Osteoblast (primary cell): Measurements from ENCODE around the gene RNF44. TPM values are rescaled to one million over a fixed set of nuclear protein-coding genes. Genes with fewer than 3 reads are reported as not detected.

Source experiments
- DNase-seq: peaks from one replicate; pipeline ENCODE4 v3.0.0; 2011; ENCODE audit warnings: low spot score, mixed read lengths; ENCODE audit not compliant: insufficient read length; ENCODE audit errors: missing footprints
- H2AFZ ChIP-seq: 2 replicates; pipeline ENCODE4 v1.6.0; 2011; ENCODE audit warnings: mild to moderate bottlenecking, low read length
- H3K27ac ChIP-seq: 2 replicates; pipeline ENCODE4 v1.5.1; 2011; ENCODE audit warnings: mild to moderate bottlenecking, low read depth, low read length, moderate library complexity
- H3K27me3 ChIP-seq: 2 replicates; pipeline ENCODE4 v1.6.0; 2012; ENCODE audit warnings: mild to moderate bottlenecking, control low read depth, inconsistent platforms, low read length, moderate library complexity; ENCODE audit not compliant: insufficient read depth
- H3K36me3 ChIP-seq: 2 replicates; pipeline ENCODE4 v1.5.1; 2011; ENCODE audit warnings: mild to moderate bottlenecking, low read length, control low read depth, moderate library complexity; ENCODE audit not compliant: insufficient read depth
- H3K4me1 ChIP-seq: 2 replicates; pipeline ENCODE4 v1.5.1; 2011; ENCODE audit warnings: mild to moderate bottlenecking, low read length, control low read depth, moderate library complexity; ENCODE audit not compliant: insufficient read depth
- H3K4me2 ChIP-seq: 2 replicates; pipeline ENCODE4 v1.6.0; 2011; ENCODE audit warnings: mild to moderate bottlenecking, low read length; ENCODE audit not compliant: insufficient read depth
- H3K4me3 ChIP-seq: fragments of 200-600 bp; sonication (generic); 3 replicates; pipeline ENCODE4 v1.5.1; 2012; ENCODE audit warnings: mild to moderate bottlenecking, low read length, inconsistent platforms; ENCODE audit not compliant: insufficient read depth
- H3K79me2 ChIP-seq: 2 replicates; pipeline ENCODE4 v1.6.0; 2012; ENCODE audit warnings: mild to moderate bottlenecking, low read length, control low read depth, inconsistent platforms; ENCODE audit not compliant: insufficient read depth
- H3K9me3 ChIP-seq: 2 replicates; pipeline ENCODE4 v1.5.1; 2011; ENCODE audit warnings: low read depth, low read length, control low read depth
- H4K20me1 ChIP-seq: 2 replicates; pipeline ENCODE4 v1.6.0; 2012; ENCODE audit warnings: mild to moderate bottlenecking, low read length, control low read depth; ENCODE audit not compliant: insufficient read depth
- CTCF ChIP-seq: IDR thresholded peaks from 2 replicates; pipeline ENCODE4 v1.5.1; 2011; ENCODE audit warnings: mild to moderate bottlenecking, low read depth, low read length, moderate library complexity; ENCODE audit errors: extremely low read depth
- total RNA-seq: library from RNA; depleted of rRNA; stranded (reverse); fragments of >200 nt; gene quantifications from 2 replicates; pipeline ENCODE4 v1.2.3, GENCODE V29; 2012

The RNF44 gene
- total RNA-seq, 1 donor, result 5.4 TPM

GRCh38 chr5:176575066-176575465, 37.9 kb upstream of the RNF44 start:
- H3K27me3 ChIP-seq, result no peaks in the 10 kb centered on the region
- no peaks in the 10 kb centered on the region for H3K79me2 ChIP-seq
- no peak overlapping the region for H3K4me3 ChIP-seq
- DNase-seq, result no peak
- no peak overlapping the region for H3K27ac ChIP-seq
- no peak overlapping the region for H3K4me2 ChIP-seq
- H3K9me3 ChIP-seq, result no peaks in the 10 kb centered on the region
- no peaks in the 10 kb centered on the region for H3K36me3 ChIP-seq
- no peaks in the 10 kb centered on the region for H4K20me1 ChIP-seq
- no peak overlapping the region for H2AFZ ChIP-seq
- H3K4me1 ChIP-seq, result no peaks in the 10 kb centered on the region
- TF ChIP-seq CTCF, result no peak

- no peak overlapping the region for H3K27ac ChIP-seq
- no peak overlapping the region for H2AFZ ChIP-seq
- DNase-seq, result no peak
These were observed 37.0 kb upstream of the RNF44 start for GRCh38 chr5:176574297-176574591.

GRCh38 chr5:176573564-176574296, 36.5 kb upstream of the RNF44 start:
- no peaks in the 10 kb centered on the region for H4K20me1 ChIP-seq
- no peaks in the 10 kb centered on the region for H3K9me3 ChIP-seq
- H3K79me2 ChIP-seq, result no peaks in the 10 kb centered on the region

More at GRCh38 chr5:176574297-176574591, 37.0 kb upstream of the RNF44 start:
- H3K9me3 ChIP-seq, result no peaks in the 10 kb centered on the region
- no peaks in the 10 kb centered on the region for H3K79me2 ChIP-seq
- no peak overlapping the region for H3K4me2 ChIP-seq
- H3K4me1 ChIP-seq, result no peaks in the 10 kb centered on the region
- H3K4me3 ChIP-seq, result no peak overlapping the region
- peak; percentile 8 for TF ChIP-seq CTCF
- H3K27me3 ChIP-seq, result no peaks in the 10 kb centered on the region
- H3K36me3 ChIP-seq, result no peaks in the 10 kb centered on the region
- H4K20me1 ChIP-seq, result no peaks in the 10 kb centered on the region

GRCh38 chr5:176570044-176570443, 32.8 kb upstream of the RNF44 start:
- no peaks in the 10 kb centered on the region for H3K27me3 ChIP-seq
- no peak for DNase-seq
- no peak overlapping the region for H2AFZ ChIP-seq
- no peaks in the 10 kb centered on the region for H3K4me1 ChIP-seq
- no peaks in the 10 kb centered on the region for H3K36me3 ChIP-seq
- H3K27ac ChIP-seq, result no peak overlapping the region
- no peaks in the 10 kb centered on the region for H3K79me2 ChIP-seq
- H3K9me3 ChIP-seq, result no peaks in the 10 kb centered on the region
- TF ChIP-seq CTCF, result peak; percentile 34
- H4K20me1 ChIP-seq, result no peaks in the 10 kb centered on the region
- no peak overlapping the region for H3K4me3 ChIP-seq
- H3K4me2 ChIP-seq, result no peak overlapping the region

More at GRCh38 chr5:176573564-176574296, 36.5 kb upstream of the RNF44 start:
- Histone ChIP-seq H3K27ac (no peak overlapping the region), H2AFZ (no peak overlapping the region), H3K27me3 (no peaks in the 10 kb centered on the region), H3K4me1 (no peaks in the 10 kb centered on the region), H3K36me3 (no peaks in the 10 kb centered on the region), H3K4me3 (no peak overlapping the region), H3K4me2 (no peak overlapping the region)
- TF ChIP-seq CTCF, result peak; percentile 80
- DNase-seq, result peak; percentile 96
